GM18520 (cell line): ENCODE results near the gene SUGT1.
"Not testable (repeated sequence)": the region's sequence is repeated elsewhere in the genome, so short reads cannot be mapped to it uniquely, and the experiment has no call there.

Experiments
- ATAC-seq: cut with Tn5 transposase; IDR thresholded peaks from one replicate; pipeline ENCODE4 v1.9.1; 2021; ENCODE audit not compliant: unreplicated experiment

SUGT1 gene

DNA sequence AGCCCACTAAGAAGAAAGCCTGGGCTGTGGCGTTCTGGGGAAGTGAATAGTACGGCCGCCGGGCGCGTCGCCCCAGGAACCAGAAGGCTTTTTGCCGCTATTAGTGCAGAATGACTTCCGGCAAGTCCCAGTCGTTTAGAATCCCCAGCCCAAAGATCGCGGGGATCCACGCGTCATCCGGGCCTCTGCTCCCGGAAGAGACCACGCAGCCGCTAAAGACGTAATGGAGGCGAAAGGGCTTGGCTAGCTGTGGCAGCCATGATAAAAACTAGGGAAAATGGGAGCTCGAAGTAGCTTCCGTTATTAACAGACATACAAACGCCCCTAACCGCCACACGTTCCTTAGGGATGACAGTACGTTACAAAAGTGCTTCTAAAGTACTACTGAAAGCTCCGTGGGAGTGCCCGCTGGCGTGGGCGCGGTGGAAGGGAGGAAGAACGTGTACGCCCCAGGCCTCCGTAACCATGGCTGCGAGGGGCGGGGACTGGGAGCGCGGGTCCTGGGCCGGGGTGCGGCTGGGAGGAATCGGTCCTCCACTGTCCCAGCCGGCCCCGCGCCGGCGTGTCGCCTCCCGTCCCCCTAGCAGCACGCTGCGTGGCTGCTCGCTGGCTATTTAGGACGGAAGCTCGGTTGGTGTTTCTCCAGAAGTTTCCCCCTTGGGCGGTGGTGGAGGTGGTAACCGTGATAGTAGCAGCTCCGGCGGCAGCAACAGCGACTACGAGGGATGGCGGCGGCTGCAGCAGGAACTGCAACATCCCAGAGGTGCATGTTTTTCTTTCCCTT lies at the start of gene SUGT1:
SUGT1 (plus strand) TSS at position 641 of the 784 bp plus-strand sequence; CDS start at position 726, 85 bp downstream.
- ATAC-seq: peak; percentile 96

DNA sequence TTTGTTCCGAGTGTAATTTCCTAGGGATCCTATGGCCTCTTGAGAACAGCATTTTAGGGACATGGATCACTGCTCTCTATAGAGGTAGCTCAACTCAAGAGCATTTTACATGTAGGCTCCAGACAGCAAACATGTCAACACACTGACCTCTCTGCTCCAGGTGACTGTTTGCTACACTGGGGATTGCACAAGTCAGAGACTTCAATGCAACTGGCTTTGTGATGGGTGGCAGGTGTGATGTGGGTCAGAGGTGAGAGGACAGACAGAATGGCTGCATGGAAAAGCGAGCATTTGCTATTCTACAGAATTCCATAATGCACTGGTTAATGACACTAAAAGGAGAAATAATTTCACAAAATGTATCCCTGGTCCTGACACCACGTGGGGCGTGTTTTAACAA lies 49.3 kb upstream of the SUGT1 start:
- not testable (repeated sequence) for ATAC-seq

DNA sequence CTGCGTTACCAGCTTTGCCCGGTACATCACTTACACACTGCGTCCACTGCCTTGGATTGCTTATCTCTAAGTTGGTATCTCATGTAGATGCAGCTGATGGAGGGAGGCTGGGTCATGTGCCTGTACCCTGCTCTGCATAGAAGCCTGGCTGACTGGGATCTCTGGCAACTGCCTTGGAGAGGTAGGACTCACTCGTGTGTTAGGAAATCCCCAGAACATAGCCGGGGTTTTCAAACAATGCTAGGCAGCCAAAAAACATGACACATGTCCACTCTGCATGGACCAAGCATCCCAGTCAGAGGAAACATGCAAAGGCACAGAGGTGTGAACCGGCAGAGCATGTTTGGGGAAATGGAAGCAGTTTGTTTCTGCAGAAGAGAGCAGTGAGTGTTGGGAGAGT lies 46.5 kb upstream of the SUGT1 start:
- ATAC-seq: not testable (repeated sequence)

DNA sequence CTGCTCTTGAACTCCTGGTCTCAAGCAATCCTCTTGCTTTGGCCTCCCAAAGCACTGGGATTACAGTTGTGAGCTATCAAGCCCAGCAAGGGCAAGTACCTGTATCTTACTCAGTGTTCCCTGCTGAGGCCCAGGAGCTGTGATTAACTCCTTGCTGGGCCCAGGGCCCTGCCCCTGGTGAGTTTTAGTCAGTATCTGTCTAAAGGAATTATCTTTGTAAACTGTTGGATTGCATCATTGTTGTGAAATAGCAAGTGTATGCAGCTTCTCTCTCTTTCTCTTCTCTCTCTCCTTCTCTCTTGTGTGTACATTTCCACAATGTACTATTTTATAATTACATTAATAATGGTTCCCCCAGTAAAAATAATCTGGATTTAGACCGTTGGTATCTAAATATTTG lies 45.8 kb upstream of the SUGT1 start:
- not testable (repeated sequence) for ATAC-seq

DNA sequence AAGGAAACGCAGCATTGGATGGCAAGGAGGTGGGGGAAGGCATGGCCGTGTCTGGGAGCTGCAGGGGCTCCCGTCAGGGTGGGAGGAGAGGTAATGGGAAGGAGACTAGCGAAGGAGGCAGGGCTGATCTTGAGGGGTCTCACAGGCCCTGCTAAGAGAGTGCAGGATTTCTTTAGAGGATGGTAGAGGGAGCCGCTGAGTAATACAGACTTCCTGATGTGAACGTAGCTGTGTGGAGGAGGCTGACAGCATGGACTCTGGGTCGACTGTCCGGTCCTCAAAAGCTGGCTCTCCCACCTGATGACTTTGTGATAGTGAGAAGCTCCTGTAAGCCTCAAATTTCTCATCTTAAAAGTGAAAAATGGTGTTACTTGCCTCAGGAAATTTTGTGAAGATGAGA lies 44.5 kb upstream of the SUGT1 start:
- not testable (repeated sequence) for ATAC-seq

DNA sequence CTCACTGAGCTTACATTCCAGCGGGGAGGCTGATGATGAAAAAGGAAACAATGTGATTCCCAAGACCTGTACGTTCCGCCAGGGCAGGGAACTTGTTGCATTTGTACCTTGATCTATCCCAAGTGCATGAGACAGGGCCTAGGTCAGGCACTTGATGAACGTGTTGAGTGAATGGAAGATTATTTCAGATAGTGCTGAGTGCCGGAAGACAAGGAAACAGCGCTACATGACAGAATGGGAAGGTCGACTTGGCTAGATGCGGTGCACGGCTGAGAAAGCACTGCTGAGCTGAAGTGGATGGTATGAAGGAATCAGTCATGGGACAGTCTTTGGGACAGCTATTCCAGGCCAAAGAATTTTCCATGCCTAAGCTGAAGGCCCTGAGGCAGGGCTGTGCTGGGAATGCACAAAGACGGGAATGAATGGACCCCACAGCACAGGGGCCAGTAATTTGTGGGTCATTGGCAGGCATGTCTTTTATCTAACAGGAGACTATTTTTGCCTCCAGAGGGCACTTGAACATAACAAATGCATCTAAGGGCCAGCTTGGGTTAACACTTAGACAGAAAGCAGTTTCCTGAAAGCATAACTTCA lies 43.5 kb upstream of the SUGT1 start:
- peak; percentile 65 for ATAC-seq

DNA sequence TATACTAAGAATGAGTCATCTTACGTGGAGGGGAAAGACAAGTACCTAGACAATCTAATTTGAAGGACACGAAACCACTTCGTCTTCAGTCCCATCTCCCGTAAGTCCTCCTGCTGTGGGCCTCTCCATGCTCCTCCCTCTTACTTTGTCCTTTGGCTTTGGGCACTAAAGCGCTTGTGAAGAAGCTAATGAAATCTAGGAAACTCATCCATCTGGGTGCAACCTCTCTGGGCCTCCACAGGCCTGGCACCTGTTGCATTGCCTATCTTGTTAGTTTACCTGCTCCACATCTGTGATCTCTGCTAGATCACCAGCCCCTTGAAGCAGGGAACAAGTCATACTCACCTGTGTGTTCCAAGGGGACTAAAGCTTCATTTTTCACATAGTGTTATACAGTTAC lies 42.5 kb upstream of the SUGT1 start:
- ATAC-seq: not testable (repeated sequence)

DNA sequence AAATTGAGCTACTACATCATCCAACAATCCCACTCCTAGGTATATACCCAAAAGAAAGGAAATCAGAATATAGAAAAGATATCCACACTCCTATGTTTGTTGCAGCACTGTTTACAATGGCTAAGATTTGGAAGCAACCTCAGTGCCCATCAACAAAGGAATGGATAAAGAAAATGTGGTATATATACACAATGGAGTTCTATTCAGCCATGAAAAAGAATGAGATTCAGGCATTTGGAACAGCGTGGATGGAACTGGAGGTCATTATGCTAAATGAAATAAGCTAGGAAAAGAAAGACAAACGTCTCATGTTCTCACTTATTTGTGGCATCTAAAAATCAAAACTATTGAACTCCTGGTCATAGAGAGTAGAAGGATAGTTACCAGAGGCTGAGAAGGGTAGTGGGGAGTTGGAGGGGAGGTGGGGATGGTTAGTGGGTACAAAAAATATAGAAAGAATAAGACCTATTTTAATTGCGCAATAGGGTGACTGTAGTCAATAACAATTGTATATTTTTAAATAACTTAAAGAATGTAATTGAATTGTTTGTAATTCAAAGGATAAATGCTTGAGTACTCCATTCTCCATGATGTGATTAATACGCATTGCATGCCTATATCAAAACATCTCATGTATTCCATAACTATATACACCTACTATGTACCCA lies 37.4 kb upstream of the SUGT1 start:
- ATAC-seq: no peak

DNA sequence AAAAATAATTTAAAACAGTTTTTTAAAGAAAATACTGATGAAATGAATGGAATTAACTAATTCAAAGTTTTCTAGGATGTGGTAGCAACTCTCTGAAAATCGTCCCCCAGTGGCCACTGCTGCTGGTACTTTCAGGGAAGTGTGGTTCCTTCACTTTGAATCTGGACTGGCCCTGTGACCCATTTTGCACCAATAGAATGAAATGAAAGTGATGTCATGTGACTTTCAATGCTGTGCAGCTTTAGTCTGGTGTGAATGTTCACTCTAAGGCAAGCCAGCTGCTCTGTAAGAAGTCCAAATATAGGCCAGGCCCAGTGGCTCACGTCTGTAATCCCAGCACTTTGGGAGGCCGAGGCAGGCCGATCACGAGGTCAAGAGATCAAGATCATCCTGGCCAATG lies 36.8 kb upstream of the SUGT1 start:
- no peak for ATAC-seq

DNA sequence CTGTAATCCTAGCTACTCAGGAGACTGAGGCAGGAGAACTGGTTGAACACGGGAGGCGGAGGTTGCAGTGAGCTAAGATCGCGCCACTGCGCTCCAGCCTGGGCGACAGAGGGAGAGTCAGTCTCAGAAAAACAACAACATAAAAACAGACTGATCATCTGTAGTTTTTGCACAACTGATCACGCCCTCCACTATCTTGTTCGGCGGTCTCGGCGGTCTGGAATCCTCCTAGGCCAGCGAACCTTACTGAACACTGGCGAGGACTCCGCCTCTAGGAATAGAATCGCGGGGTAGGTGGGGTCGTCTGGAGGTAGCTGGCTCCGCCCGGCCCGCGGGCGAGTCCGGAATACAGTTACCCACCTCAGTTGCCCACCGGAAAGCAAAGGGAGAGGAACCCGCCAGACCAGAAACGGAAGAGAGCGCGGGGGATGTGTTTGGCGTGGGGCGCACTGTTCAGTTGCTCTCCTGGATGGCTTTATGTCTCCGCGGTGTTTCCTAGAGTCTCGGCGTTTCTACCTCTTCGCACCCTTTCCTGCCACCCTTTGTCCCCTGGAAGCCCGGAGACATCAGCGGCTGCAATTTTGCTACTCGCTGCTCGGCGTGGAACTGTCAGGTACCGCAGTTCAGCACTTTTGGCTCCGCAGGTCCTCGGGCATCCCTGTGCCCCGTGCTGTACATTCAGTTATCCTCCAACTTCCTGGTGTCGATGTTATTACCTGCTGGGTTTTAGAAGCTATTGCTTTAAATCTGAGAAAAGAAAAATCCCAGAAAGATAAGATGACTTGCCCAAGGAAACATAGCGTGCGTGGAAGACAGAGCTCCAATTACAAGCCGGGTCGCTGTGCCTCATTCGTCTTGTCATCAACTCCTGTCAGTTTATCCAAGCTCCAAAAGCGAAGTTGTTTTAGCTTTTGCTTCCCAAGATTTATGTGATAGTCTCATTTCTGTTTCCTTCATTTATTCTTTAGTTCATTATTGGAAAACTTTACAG lies 35.3 kb upstream of the SUGT1 start:
- peak; percentile 92 for ATAC-seq

DNA sequence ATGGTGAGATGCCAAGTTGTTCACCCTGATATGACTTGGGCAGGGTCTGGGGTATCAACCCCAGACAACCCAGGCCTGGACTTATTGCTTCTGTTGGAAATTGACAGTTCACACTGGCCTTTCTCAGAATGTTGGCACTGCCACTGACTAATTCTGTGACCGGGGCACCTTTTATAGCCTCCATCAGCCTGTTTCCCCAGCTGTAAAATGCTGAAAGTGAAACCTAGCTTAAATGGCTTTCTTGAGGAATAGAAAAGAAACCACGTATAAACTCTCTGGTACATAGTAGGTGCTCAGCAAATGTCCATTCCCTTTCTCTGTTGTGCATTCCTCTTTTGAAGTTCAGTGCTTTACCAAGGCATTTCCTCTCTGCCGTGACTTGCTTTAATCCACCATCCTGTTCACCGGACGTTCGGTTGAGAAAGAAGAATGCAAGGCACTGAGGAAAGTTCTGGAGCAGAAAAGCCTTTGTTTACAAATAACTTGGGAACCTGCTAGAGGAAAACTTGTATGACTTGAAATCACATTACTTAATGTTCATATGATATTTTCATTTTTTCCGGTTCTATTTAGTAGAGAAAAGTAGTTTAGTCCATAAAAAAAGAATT lies 21.4 kb upstream of the SUGT1 start:
- peak; percentile 46 for ATAC-seq

DNA sequence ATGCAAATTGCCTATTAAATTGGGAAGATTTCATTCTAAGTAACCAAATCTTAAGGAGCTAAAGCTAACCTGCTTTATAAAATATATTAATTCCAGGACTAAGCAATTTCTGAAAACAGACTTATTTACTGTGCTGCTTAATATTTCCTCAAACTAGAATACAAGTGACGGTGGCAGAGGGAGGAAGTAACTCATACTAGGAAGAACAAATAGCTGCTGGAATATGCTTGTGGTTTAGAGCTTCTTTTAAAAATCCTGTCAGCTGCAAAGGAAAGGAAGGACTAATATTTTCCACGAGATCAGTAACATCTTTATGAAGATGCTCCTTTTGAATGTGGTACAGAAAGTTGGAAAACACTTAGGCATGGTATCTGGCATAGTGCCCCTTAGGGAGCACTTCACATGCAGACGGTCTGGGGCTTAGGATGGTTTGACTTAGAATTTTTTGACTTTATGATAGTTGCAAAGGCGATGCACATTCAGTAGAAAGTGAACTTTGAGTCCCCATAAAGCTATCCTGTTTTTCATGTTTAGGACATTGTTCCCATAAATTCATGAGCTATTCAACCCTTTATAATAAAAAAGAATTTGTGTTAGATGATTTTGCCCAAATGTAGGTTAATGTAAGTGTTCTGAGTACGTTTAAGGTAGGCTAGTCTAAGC lies 13.8 kb upstream of the SUGT1 start:
- ATAC-seq: no peak

DNA sequence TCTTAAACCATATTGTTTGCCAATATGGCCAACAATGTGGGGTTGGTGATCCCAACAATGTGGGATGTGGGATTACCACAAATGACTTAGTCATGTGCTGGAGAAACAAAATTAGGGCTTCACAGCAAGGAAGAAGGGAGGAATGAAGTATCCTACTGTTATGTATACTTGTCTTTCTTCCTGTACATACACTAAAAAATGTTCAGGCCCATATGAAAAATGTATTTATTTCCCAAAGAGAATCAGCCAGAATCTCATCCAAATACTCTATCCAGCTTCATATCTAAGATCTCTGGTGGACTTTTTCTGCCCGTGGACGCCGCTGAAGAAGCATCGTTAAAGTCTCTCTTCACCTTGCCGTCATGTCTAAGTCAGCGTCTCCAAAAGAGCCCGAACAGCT lies 10.5 kb upstream of the SUGT1 start, which contains the start of gene HNRNPA1L2:
HNRNPA1L2 (plus strand) TSS at position 301 of the 400 bp plus-strand sequence; CDS start at position 363, 62 bp downstream.
- ATAC-seq: no peak

DNA sequence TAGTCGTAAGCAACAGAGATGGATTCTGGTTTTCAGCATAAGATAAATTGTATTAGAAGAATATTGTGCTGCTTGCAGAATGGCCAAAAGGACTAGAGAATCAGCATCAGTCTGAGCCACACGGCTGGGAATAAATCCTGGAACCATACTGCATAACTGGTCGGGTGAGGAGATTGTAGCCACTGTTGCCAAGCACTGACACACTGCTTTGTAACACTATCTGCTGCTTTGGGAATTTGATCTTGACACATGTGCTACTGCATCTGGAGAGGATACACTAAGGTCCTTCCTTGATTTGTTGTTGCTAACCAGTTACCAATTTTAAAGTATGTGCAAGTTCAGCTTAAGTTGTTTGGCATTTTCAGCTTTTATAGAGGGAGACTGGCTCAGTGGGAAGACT lies 8.5 kb upstream of the SUGT1 start:
- ATAC-seq: no peak

DNA sequence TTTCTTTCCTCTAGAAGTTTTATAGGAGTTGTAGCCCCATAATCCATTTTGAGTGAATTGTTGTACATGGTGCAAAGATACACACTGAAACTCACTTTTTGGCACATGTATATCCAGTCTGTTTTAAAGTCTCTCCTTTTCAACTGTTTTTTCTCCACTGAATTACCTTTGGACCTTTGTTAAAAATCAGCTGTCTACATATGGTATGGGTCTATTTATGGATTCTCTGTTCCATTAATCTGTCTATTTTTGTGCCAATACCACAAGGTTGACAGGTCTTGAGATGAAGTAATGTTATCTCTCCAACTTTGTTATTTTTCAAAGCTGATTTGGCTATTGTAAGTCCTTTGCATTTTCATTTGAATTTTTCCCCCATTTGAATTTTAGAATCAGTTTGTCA lies 5.7 kb upstream of the SUGT1 start:
- ATAC-seq: no peak

DNA sequence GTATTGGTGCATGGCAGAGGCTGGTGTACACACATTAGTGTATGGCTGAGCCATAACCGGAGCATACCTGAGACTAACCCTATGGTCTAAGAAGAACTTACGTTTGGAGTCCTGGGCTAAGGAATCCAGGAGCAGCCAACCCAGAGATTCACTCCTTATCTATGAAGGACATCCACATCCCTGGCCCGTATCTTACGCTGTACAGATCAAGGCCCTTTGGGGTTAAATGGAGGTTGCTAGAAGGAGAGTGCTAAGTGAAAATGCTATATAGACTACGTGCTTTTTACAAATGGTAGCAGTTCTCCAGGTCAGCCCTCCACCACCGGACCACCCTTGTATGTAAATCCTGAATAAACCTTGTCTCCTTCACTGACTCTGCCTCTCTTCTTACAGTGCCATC lies 1.9 kb upstream of the SUGT1 start:
- no peak for ATAC-seq

DNA sequence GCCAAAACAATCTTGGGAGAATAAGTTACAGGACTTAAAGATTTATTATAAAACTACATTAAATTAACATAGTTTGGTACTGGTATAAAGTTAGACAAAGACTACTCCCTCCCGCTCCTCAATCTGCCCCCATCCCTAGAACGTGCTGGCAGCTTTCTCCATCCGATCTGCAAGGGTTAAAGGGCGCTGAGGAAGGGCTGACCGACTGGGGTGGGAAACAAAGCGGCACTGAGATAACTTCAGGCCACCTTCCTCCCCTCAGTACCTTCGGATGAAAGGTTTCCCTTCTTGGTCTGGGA lies 790 bp upstream of the SUGT1 start:
- ATAC-seq: no peak

DNA sequence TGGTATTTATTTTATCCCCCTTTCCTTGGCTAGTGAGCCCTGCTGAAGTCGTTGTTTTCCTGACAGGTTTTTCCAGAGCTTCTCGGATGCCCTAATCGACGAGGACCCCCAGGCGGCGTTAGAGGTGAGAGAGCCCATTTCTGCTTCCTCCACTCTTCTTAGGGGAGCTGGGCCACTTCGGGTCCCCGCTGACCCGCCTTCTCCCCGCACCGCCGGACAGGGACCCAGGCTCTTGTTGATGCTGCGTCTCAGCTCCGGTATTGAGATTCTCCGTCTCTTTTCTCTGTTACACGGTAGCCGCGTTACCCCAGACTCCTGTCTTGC lies 306 bp downstream of the SUGT1 start:
- ATAC-seq: peak; percentile 10

DNA sequence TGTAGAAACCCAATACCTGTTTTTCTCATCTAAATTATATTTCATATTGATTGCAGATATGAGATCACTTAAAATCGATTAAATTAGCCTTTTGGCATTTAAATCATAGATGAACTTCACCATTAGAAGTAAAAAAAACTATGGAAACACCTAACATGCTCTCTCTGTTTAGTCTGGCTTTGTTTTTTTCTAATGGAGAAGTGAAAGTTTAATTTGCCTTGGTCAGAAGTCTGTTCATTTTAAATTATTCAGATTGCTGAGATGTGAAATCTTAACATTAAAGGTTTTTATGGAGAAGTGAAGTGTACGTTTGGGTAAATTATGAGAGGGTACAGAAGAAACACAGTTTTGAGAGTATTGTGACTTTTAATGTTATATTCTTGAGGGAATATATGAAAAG lies 6.7 kb downstream of the SUGT1 start:
- ATAC-seq: no peak

DNA sequence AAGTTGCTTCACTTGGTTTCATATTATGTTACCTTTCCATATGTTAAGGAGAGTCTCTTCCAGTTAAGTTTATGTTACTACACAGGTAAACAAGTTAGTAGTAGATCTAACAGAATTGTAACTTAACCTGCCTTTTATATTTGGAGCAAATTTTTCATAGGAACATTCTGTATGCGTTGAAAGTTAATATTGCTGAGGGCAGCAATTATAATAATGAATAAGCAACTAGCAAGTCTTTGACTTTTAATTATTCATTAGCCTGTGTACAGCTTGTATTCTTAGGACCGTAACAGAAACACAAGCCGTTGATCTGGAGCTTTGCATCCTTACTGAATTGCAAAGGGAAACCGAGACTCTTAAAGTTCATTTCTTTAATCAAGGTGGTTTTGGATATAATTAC lies 11.6 kb downstream of the SUGT1 start:
- ATAC-seq: no peak
